Measurements from ENCODE around the gene ENKD1. TPM values are rescaled to one million over a fixed set of nuclear protein-coding genes. Genes with fewer than 3 reads are reported as not detected.

The ENKD1 gene
- total and polyA plus RNA-seq, 2 experiments from 2014 or later, result 23.3 to 34.8 TPM

DNA sequence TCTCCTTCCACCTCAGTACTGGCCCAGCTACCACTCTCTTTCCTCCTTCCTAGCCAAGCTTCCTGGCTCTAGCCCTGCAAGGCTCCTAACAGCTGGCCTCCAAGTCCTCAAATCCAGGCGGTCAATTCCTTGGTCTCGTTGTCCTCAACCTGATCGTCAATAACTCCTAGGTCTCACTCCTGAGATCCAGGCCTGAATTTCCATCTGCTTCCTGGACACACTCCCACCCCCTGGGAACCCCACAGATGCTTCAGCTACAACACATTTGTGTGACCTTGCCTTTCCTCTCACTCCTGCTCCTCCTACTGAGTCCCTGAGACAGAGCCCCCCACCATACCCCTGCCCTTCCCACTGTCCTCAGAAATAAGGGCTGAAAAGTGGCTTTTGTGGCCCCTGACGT lies 2.3 kb downstream of the ENKD1 start:
- no peaks in the 10 kb centered on the region for H3K36me3 ChIP-seq
- no peak overlapping the region for H3K4me3 ChIP-seq
- H3K27me3 ChIP-seq, result peaks cover 20% of the 10 kb centered on the region
- H3K4me1 ChIP-seq (ENCODE audit: low read depth), result peaks cover 2% of the 10 kb centered on the region
- no peak for DNase-seq (ENCODE audit: low read depth in 1 of 2, low spot score in 1 of 2)
- no peak overlapping the region for H3K27ac ChIP-seq
- TF ChIP-seq, protein P1, sequence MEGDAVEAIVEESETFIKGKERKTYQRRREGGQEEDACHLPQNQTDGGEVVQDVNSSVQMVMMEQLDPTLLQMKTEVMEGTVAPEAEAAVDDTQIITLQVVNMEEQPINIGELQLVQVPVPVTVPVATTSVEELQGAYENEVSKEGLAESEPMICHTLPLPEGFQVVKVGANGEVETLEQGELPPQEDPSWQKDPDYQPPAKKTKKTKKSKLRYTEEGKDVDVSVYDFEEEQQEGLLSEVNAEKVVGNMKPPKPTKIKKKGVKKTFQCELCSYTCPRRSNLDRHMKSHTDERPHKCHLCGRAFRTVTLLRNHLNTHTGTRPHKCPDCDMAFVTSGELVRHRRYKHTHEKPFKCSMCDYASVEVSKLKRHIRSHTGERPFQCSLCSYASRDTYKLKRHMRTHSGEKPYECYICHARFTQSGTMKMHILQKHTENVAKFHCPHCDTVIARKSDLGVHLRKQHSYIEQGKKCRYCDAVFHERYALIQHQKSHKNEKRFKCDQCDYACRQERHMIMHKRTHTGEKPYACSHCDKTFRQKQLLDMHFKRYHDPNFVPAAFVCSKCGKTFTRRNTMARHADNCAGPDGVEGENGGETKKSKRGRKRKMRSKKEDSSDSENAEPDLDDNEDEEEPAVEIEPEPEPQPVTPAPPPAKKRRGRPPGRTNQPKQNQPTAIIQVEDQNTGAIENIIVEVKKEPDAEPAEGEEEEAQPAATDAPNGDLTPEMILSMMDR (IDR thresholded peaks at IDR 0.05; ENCODE audit: low read depth, low read length), result no peak
- H3K9me3 ChIP-seq (ENCODE audit: low read depth), result no peaks in the 10 kb centered on the region

- Histone ChIP-seq H3K4me1 (ENCODE audit: low read depth) (peaks cover 3% of the 10 kb centered on the region), H3K36me3 (no peaks in the 10 kb centered on the region), H3K9me3 (ENCODE audit: low read depth) (no peaks in the 10 kb centered on the region), H3K27ac (no peak overlapping the region), H3K27me3 (peaks cover 17% of the 10 kb centered on the region), H3K4me3 (no peak overlapping the region)
- no peak for DNase-seq (ENCODE audit: low read depth in 1 of 2, low spot score in 1 of 2)
- TF ChIP-seq, protein P1 (IDR thresholded peaks at IDR 0.05; ENCODE audit: low read depth, low read length), result no peak
These were observed 2.7 kb downstream of the ENKD1 start for GRCh38 chr16:67663877-67664222.

DNA sequence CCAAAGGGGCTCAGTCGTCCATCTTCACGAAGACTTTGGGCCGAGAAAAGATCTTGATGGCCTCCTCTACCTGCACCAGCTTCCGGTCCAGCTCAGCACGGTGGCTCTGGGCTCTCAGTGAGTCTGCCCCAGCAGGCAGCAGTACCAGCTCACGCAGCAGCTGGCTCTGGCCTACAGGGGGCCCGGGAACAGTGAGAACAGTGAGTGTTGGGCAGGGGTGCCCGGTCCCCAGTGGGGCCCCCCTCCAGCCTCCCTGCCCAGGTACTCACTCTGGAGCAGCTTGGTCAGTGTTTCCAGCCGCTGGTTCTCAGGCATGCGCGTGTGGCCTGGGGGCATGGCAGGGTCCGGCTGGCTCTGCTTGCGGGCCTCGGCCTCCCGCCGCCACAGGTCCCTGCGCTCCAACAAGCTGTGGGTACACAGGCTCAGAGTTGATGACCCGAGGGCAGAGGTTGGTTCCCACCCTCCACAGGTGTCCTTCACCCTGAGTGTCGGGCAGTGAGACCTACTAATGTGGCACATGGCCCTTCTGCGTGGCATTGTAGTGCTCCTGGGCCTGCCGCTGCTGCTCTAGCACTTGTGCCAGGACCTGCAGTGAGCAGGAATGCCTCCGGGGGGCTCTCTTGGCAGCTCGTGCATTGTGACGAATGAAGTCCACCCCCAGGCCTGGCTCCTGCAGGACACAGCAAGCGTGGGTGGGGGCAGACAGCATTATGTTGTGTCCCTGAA lies 3.2 kb downstream of the ENKD1 start:
- Histone ChIP-seq H3K27ac (no peak overlapping the region), H3K4me3 (no peak overlapping the region), H3K36me3 (no peaks in the 10 kb centered on the region), H3K4me1 (ENCODE audit: low read depth) (peaks cover 3% of the 10 kb centered on the region), H3K9me3 (ENCODE audit: low read depth) (no peaks in the 10 kb centered on the region), H3K27me3 (peaks cover 14% of the 10 kb centered on the region)
- peak in 1 of 2 donors; percentile 25 for DNase-seq (ENCODE audit: low read depth in 1 of 2, low spot score in 1 of 2)
- TF ChIP-seq, protein P1 (IDR thresholded peaks at IDR 0.05; ENCODE audit: low read depth, low read length), result peak; percentile 39

GRCh38 chr16:67662653-67663010 lies 3.9 kb downstream of the ENKD1 start:
- no peaks in the 10 kb centered on the region for H3K9me3 ChIP-seq (ENCODE audit: low read depth)
- no peak for DNase-seq (ENCODE audit: low read depth in 1 of 2, low spot score in 1 of 2)
- H3K27me3 ChIP-seq, result peaks cover 14% of the 10 kb centered on the region
- no peak overlapping the region for H3K4me3 ChIP-seq
- H3K4me1 ChIP-seq (ENCODE audit: low read depth), result peaks cover 3% of the 10 kb centered on the region
- TF ChIP-seq, protein P1 (IDR thresholded peaks at IDR 0.05; ENCODE audit: low read depth, low read length), result no peak
- no peak overlapping the region for H3K27ac ChIP-seq
- no peaks in the 10 kb centered on the region for H3K36me3 ChIP-seq

- Histone ChIP-seq H3K27me3 (peaks cover 14% of the 10 kb centered on the region), H3K9me3 (ENCODE audit: low read depth) (no peaks in the 10 kb centered on the region), H3K4me3 (no peak overlapping the region), H3K36me3 (no peaks in the 10 kb centered on the region), H3K4me1 (ENCODE audit: low read depth) (peaks cover 3% of the 10 kb centered on the region), H3K27ac (no peak overlapping the region)
- no peak for DNase-seq (ENCODE audit: low read depth in 1 of 2, low spot score in 1 of 2)
- TF ChIP-seq, protein P1 (IDR thresholded peaks at IDR 0.05; ENCODE audit: low read depth, low read length), result no peak
These were observed 4.5 kb downstream of the ENKD1 start for GRCh38 chr16:67661886-67662652.

Measured in cardiac muscle cell (in vitro differentiated cells and primary cell).